K562 (cell line): ENCODE results near the gene DCAF7. TPM values are rescaled to one million over a fixed set of nuclear protein-coding genes. Genes with fewer than 3 reads are reported as not detected.

Experiments
- BCL6 ChIP-seq: fragments of 250-450 bp; sonication (Bioruptor Pico); IDR thresholded peaks from 2 replicates; pipeline ENCODE4 v1.4.0; 2020
- DDX20 ChIP-seq: fragments of 450-650 bp; IDR thresholded peaks from 2 replicates; pipeline ENCODE4 v1.6.1; 2016; ENCODE audit warnings: missing genetic modification characterization, low read depth, mild to moderate bottlenecking, missing compliant biosample characterization, moderate library complexity
- KAT8 ChIP-seq: fragments of 450-650 bp; IDR thresholded peaks from 2 replicates; pipeline ENCODE4 v1.6.1; 2016; ENCODE audit warnings: low read depth, mild to moderate bottlenecking
- MAFG ChIP-seq: fragments of 450-650 bp; conservative IDR thresholded peaks from 2 replicates; pipeline ENCODE4 v1.6.1; 2016; ENCODE audit warnings: missing genetic modification characterization, missing compliant biosample characterization
- MAZ ChIP-seq, 2 experiments: fragments of 450-650 bp in 1 of 2; sonication (generic) in 1 of 2; formaldehyde crosslinking; IDR thresholded peaks in 1 of 2; conservative IDR thresholded peaks in 1 of 2; 2 replicates each; pipeline versions ENCODE4 v1.4.0 to v1.5.0; 2020; ENCODE audit warnings: mild to moderate bottlenecking in 1 of 2, missing genetic modification reagents in 1 of 2
- MBD2 ChIP-seq: sonication (generic); IDR thresholded peaks from 2 replicates; pipeline ENCODE4 v1.6.1; 2016; ENCODE audit warnings: low read depth, borderline replicate concordance
- PHTF2 ChIP-seq: fragments of 250-450 bp; sonication (Bioruptor Pico); IDR thresholded peaks from 2 replicates; pipeline ENCODE4 v1.5.0; 2021; ENCODE audit warnings: mild to moderate bottlenecking
- RHOXF2B ChIP-seq: fragments of 250-450 bp; sonication (Bioruptor Pico); conservative IDR thresholded peaks from 2 replicates; pipeline ENCODE4 v1.5.1; 2021
- SRSF7 ChIP-seq: fragments of 200-400 bp; formaldehyde crosslinking; optimal IDR thresholded peaks from 2 replicates; pipeline ENCODE3; 2017; ENCODE audit warnings: mild to moderate bottlenecking, low read depth, low read length
- TAF15 ChIP-seq: fragments of 200-400 bp; formaldehyde crosslinking; IDR thresholded peaks from 2 replicates; pipeline ENCODE4 v1.6.1; 2017; ENCODE audit warnings: mild to moderate bottlenecking, low read depth, low read length, moderate library complexity
- TCF3 ChIP-seq: sonication (generic); formaldehyde crosslinking; IDR thresholded peaks from 2 replicates; pipeline ENCODE4 v1.4.0; 2020; ENCODE audit warnings: mild to moderate bottlenecking, missing genetic modification reagents
- XRCC3 ChIP-seq: fragments of 450-650 bp; IDR thresholded peaks from 2 replicates; pipeline ENCODE4 v1.6.1; 2017; ENCODE audit warnings: mild to moderate bottlenecking, moderate library complexity
- ZNF174 ChIP-seq: fragments of 250-450 bp; sonication (Bioruptor Pico); IDR thresholded peaks from 2 replicates; pipeline ENCODE4 v1.4.0; 2020; ENCODE audit warnings: mild to moderate bottlenecking
- ZNF316 ChIP-seq: fragments of 450-650 bp; IDR thresholded peaks from 2 replicates; pipeline ENCODE4 v1.6.1; 2016
- ZNF408 ChIP-seq: fragments of 250-450 bp; sonication (Bioruptor Pico); IDR thresholded peaks from 2 replicates; pipeline ENCODE4 v1.4.0; 2020; ENCODE audit warnings: low read depth, mild to moderate bottlenecking, moderate library complexity
- ZNF436 ChIP-seq: fragments of 250-450, 450-650 bp; sonication (Bioruptor Pico); formaldehyde crosslinking; IDR thresholded peaks from 2 replicates; pipeline ENCODE4 v1.7.0; 2020; ENCODE audit warnings: mild to moderate bottlenecking
- ZNF764 ChIP-seq: fragments of 250-450 bp; sonication (Bioruptor Pico); IDR thresholded peaks from 2 replicates; pipeline ENCODE4 v1.4.0; 2020; ENCODE audit warnings: low read depth, mild to moderate bottlenecking, moderate library complexity
- polyA plus RNA-seq, 8 experiments: library from polyadenylated mRNA; depleted of rRNA in 4 of 8; stranded (reverse) in 5 of 8; unstranded in 3 of 8; fragments of >200 nt; fragmentation: Nextera tagmentation in 2 of 8; fragmentation: Illumina TruSeq in 1 of 8; extraction: Ambion mirVana in 2 of 8; extraction: Trizol in 1 of 8; gene quantifications; 2 replicates each; pipeline versions ENCODE4 v1.2.1 to v1.2.3, GENCODE V29; 2011 to 2014; ENCODE audit warnings: inconsistent platforms in 1 of 8, missing spikeins in 1 of 8
- total RNA-seq, 7 experiments: library from RNA; depleted of rRNA in 6 of 7; stranded (reverse); fragments of >200 nt in 6 of 7; fragmentation: Illumina TruSeq in 2 of 7; extraction: Trizol in 2 of 7; gene quantifications; 2 replicates each; pipeline versions ENCODE4 v1.2.1 to v1.2.3, GENCODE V29; 2011 to 2021; ENCODE audit warnings: low replicate concordance in 1 of 7
- TF ChIP-seq, protein P1 (sequence below), 3 experiments: fragments of 200-800 bp in 1 of 3; sonication (Bioruptor generic) in 1 of 3; sonication (generic) in 1 of 3; formaldehyde crosslinking in 1 of 3; IDR thresholded peaks; 2 replicates each; pipeline versions ENCODE4 v1.6.1 to v1.8.0; 2016 to 2022; ENCODE audit warnings: mild to moderate bottlenecking in 2 of 3, missing compliant biosample characterization in 2 of 3, missing genetic modification characterization in 2 of 3, missing genetic modification reagents in 1 of 3
- TF ChIP-seq, protein P2 (sequence below): sonication (generic); formaldehyde crosslinking; IDR thresholded peaks from 2 replicates; pipeline ENCODE4 v1.8.0; 2022; ENCODE audit warnings: missing genetic modification reagents, mild to moderate bottlenecking, moderate library complexity, borderline replicate concordance
- TF ChIP-seq, protein P3 (sequence below): sonication (generic); formaldehyde crosslinking; IDR thresholded peaks from 2 replicates; pipeline ENCODE4 v1.8.0; 2022; ENCODE audit warnings: missing genetic modification reagents, mild to moderate bottlenecking, borderline replicate concordance
- TF ChIP-seq, protein P4 (sequence below): fragments of 200-800 bp; sonication (Bioruptor generic); IDR thresholded peaks from 2 replicates; pipeline ENCODE4 v1.6.1; 2017; ENCODE audit warnings: missing genetic modification characterization, missing compliant biosample characterization
- TF ChIP-seq, protein P5 (sequence below): fragments of 250-450 bp; sonication (Bioruptor Pico); IDR thresholded peaks from 2 replicates; pipeline ENCODE4 v1.9.0; 2021; ENCODE audit warnings: mild to moderate bottlenecking, inconsistent platforms

Gene DCAF7
- total and polyA plus RNA-seq, 9 of the 15 experiments (the other 6 are each of a cell fraction or from before 2014, with no cell fraction given) = 30.8 to 123 (median 40.2) TPM

DNA sequence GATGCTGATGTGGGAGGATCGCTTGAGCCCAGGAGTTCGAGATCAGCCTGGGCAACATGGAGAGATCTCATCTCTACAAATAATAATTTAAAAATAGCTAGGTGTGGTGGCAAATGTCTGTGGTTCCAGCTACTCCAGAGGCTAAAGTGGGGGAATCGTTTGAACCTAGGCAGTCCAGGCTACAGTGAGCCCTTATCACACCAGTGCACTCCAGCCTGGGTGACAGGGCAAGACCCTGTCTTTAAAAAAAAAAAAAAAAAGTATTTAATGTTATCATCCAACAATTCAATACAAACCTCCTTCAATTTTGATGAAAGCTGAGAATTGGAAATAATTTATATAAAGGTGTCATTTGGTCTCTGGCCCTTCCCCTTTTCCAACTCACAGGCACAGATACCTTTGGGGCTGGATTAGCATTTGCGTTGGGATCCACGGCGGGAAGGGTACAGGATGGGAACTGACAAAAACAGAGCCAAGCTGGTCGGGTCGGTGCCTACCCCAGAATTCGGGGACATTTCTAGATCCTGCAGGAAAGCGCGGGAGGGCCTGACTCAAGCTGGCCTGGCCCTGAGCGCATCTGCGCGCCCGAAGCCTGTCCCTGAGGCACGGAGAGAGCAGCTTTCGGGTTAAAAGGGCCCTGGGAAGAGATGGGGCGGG lies 860 bp upstream of the DCAF7 start (continued):
- TF ChIP-seq, protein P1, sequence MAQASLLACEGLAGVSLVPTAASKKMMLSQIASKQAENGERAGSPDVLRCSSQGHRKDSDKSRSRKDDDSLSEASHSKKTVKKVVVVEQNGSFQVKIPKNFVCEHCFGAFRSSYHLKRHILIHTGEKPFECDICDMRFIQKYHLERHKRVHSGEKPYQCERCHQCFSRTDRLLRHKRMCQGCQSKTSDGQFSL (CRISPR knock-in tag; IDR thresholded peaks at IDR 0.05) = no peak
- TF ChIP-seq, protein P1 (tag; IDR thresholded peaks at IDR 0.05) = no peak
- TF ChIP-seq ZNF408 = no peak
- no peak for TF ChIP-seq KAT8
- no peak for TF ChIP-seq ZNF316
- TF ChIP-seq, protein P2, sequence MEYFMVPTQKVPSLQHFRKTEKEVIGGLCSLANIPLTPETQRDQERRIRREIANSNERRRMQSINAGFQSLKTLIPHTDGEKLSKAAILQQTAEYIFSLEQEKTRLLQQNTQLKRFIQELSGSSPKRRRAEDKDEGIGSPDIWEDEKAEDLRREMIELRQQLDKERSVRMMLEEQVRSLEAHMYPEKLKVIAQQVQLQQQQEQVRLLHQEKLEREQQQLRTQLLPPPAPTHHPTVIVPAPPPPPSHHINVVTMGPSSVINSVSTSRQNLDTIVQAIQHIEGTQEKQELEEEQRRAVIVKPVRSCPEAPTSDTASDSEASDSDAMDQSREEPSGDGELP (CRISPR knock-in tag) = no peak
- TF ChIP-seq PHTF2 (CRISPR knock-in tag) = no peak
- no peak for TF ChIP-seq BCL6 (CRISPR knock-in tag)
- TF ChIP-seq SRSF7 = no peak
- TF ChIP-seq ZNF764 (CRISPR knock-in tag) = no peak
- 0 out of 2 replicates have a peak, but pooled peaks have one; percentile 20 for TF ChIP-seq MAFG (tag)
- TF ChIP-seq, protein P3, sequence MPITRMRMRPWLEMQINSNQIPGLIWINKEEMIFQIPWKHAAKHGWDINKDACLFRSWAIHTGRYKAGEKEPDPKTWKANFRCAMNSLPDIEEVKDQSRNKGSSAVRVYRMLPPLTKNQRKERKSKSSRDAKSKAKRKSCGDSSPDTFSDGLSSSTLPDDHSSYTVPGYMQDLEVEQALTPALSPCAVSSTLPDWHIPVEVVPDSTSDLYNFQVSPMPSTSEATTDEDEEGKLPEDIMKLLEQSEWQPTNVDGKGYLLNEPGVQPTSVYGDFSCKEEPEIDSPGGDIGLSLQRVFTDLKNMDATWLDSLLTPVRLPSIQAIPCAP = no peak
- TF ChIP-seq MAZ (CRISPR knock-in tag; conservative IDR thresholded peaks at IDR 0.05 in 1 of 2, IDR thresholded peaks at IDR 0.05 in 1 of 2) = no peak
- no peak for TF ChIP-seq RHOXF2B (CRISPR knock-in tag)
- TF ChIP-seq, protein P4, sequence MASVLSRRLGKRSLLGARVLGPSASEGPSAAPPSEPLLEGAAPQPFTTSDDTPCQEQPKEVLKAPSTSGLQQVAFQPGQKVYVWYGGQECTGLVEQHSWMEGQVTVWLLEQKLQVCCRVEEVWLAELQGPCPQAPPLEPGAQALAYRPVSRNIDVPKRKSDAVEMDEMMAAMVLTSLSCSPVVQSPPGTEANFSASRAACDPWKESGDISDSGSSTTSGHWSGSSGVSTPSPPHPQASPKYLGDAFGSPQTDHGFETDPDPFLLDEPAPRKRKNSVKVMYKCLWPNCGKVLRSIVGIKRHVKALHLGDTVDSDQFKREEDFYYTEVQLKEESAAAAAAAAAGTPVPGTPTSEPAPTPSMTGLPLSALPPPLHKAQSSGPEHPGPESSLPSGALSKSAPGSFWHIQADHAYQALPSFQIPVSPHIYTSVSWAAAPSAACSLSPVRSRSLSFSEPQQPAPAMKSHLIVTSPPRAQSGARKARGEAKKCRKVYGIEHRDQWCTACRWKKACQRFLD (CRISPR knock-in tag) = no peak; the same call in 1 of the 2 replicates
- TF ChIP-seq ZNF174 = no peak
- no peak for TF ChIP-seq ZNF436 (CRISPR knock-in tag)
- TF ChIP-seq DDX20 (tag) = no peak
- TF ChIP-seq, protein P5, sequence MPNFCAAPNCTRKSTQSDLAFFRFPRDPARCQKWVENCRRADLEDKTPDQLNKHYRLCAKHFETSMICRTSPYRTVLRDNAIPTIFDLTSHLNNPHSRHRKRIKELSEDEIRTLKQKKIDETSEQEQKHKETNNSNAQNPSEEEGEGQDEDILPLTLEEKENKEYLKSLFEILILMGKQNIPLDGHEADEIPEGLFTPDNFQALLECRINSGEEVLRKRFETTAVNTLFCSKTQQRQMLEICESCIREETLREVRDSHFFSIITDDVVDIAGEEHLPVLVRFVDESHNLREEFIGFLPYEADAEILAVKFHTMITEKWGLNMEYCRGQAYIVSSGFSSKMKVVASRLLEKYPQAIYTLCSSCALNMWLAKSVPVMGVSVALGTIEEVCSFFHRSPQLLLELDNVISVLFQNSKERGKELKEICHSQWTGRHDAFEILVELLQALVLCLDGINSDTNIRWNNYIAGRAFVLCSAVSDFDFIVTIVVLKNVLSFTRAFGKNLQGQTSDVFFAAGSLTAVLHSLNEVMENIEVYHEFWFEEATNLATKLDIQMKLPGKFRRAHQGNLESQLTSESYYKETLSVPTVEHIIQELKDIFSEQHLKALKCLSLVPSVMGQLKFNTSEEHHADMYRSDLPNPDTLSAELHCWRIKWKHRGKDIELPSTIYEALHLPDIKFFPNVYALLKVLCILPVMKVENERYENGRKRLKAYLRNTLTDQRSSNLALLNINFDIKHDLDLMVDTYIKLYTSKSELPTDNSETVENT (CRISPR knock-in tag) = no peak
- TF ChIP-seq MBD2 = no peak
- TF ChIP-seq TCF3 = peak; percentile 51; the same call in 1 of the 2 replicates
- no peak for TF ChIP-seq TAF15
- TF ChIP-seq XRCC3 = no peak
